ENCODE measurements around the gene KDM2B.
"Not testable (repeated sequence)": the region's sequence is repeated elsewhere in the genome, so short reads cannot be mapped to it uniquely, and the experiment has no call there.

The KDM2B gene

GRCh38 chr12:121423682-121424623 is 156.9 kb downstream of the KDM2B start:
- peak; percentile 40 for DNase-seq

GRCh38 chr12:121423253-121423652 is 157.6 kb downstream of the KDM2B start:
- DNase-seq: no peak

- DNase-seq: no peak
These were observed 160.7 kb downstream of the KDM2B start for GRCh38 chr12:121420109-121420508.

DNA sequence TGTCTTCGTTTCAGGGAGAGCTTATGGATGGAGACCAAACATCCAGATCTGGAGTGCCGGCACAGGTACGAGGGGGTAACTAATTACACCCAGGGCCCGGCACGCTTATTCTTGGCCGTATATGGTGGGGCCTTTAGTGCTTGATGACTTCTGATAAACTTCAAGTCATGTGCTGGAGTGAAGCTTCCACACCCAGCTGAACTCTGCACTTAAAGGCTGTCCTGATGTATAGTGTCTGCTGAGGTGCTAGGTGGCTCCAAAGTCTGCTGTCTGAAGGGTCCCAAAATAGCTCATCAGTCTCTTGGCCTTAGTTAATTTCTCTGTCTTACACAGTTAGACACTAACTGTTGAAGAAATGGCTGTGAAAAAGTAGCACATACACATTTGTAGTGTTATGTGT is 163.0 kb downstream of the KDM2B start:
- no peak for DNase-seq

- no peak for DNase-seq
These were observed 166.9 kb downstream of the KDM2B start for GRCh38 chr12:121413917-121414316.

- DNase-seq: no peak
These were observed 175.6 kb downstream of the KDM2B start for GRCh38 chr12:121405211-121405610.

GRCh38 chr12:121404734-121405133 is 176.1 kb downstream of the KDM2B start:
- DNase-seq: no peak

GRCh38 chr12:121403721-121404120 is 177.1 kb downstream of the KDM2B start:
- DNase-seq: no peak

DNA sequence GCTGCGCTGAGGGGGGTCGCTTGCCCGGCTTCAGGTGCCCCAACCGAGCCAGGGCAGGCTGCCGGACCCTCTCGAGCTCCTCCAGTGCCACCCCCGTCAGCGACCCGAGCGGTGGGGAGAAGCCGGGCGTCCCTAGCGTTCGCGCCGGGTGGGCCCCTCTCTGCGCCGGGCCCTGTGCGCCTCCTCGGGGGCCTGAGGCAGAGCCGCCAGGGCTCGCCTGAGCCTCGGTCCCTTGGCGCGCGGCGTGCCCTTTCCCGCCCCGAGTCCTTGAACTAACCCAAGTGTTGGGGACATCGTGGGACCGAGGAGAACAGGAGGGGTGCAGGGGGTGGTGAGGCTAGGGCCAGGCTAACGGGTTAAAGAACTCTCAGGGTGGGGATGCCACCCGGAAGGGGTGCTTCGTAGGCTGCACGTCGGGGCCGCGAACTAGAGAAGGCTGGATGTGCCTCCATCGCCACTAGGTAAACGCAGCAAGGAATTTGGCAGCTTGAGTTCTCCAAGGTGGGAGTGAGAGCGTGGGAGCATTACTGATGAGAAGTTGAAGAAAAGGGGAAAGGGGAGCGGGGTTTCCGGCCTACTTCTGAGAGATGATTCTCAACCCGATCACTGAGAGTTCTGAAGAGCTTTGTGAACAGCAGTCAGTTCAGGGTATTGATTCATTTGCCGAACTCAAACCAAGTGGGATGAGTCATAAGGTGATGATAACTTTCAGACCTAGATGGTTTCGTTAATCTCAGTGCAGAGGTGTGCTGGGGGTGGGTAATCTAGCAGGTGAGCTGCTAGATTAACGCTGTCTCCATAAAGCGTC is 180.3 kb downstream of the KDM2B start:
- DNase-seq: peak; percentile 41

DNA sequence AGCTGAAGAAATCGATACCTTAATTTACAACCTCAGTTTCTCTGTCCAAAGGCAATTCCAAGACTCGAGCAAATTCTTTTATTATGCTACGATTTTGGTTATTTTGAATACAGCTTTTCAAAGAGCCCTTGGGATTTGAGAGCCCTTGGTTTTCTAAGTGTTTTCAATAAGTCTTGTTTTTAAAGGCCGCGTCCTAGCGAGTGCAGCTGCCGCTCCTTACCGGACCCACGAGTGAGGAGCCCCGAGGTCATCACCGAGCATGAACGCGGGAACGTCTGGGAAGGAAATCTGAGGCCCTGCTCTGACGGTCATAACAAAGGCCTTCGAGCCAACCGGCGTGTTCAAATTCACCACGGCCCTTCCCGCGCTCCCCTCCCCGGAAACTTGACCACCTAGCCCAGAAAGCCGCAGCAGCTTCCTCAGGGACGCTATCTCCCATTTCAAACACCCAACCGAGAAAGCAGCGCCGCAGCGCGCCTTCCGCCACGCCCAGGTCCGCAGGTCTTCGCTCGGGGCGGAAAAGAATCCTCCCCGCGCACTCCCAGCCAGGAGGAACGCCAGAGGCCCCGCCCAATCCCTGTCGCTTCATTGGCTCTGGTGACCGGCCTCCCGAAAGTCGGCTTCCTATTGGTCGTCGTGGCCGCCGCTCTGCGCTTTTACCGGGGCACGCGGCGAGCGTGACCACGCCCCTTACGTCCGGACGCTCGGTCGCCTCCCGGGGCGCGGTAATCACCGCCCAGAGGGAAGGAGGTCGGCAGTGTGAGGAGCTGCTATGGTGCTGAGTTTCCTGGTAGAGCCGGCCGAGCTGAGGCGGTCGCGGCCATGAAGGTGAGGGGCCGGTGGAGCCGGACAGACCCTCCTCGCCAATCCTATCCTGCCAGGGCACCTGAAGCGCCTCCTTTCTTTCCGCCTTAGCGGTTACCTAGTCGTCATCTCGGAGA is 181.2 kb downstream of the KDM2B start, which contains the start of gene RNF34:
RNF34 (plus strand) TSS at position 728 of the 941 bp plus-strand sequence; CDS start at position 823, 95 bp downstream.
- DNase-seq: peak; percentile 99

DNA sequence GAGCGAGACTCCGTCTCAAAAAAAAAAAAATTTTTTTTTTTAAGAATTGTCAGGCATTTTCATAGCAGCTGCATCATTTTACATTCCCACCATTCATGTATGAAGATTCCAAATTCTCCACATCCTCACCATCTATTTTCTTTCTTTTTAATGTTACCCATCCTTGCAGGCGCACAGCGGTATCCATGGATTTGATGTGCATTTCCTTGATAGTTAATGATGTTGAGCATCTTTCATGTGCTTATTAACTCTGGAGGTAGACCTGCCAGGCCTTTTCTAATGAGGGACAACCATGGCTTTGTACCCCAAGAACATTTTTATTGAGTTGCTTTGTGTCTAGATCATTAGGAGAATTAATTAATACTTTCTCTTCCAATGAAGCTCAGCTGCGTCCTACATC is 182.5 kb downstream of the KDM2B start:
- DNase-seq: no peak

DNA sequence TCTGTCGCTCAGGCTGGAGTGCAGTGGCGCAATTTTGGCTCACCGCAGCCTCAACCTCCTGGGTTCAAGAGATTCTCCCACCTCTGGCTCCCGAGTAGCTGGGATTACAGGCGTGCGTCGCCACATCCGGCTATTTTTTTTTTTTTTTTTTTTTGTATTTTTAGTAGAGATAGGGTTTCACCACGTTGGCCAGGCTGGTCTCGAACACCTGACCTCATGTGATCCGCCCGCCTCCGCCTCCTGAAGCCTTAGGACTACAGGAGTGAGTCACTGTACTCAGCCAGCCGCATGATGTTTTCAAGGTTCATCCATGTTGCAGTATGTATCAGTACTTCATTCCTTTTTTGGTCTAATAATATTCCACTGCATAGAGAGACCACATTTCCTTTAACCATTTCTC is 183.3 kb downstream of the KDM2B start:
- no peak for DNase-seq

DNA sequence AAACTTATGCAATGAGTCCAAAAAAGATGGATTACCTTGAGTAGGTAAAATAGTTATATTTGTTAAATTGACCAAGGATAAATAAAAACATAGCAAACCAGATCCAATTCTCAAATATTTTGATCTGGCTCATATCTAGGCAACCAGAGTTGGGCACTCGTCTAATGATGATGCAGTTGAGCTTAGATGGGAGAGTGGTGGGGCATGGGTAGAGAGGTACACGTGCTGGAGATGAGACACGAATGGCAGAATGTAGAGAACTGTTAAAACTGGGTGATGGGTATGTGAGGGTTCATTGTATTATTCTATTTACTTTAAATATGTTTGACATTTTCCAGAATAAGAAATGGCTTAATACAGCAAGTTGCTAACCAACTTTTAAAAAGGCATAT is 188.5 kb downstream of the KDM2B start:
- DNase-seq: no peak

GRCh38 chr12:121391619-121392324 is 189.1 kb downstream of the KDM2B start:
- peak; percentile 56 for DNase-seq

GRCh38 chr12:121390856-121391255 is 190.0 kb downstream of the KDM2B start:
- DNase-seq: no peak

- peak; percentile 88 for DNase-seq
These were observed 192.3 kb downstream of the KDM2B start for GRCh38 chr12:121388421-121388981.

GRCh38 chr12:121384891-121385290 is 195.9 kb downstream of the KDM2B start:
- not testable (repeated sequence) for DNase-seq

DNA sequence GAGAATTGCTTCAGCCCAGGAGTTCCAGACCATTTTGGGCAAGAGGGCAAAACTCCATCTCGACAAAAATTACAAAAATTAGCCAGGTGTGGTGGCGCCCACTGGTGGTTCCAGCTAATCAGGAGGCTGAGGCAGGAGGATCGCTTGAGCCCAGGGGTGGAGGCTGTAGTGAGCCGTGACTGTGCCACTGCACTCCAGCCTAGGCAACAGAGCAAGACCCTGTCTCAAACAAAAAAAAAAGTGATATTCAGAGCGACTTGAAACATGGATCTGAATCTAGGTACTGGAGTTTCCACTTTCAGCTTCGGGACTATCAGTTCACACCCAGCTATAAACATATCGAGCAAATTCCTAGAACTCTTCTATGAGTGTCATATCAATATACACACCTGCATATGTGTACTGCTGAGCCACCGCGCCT is 197.2 kb downstream of the KDM2B start:
- no peak for DNase-seq

GRCh38 chr12:121379945-121380344 is 200.9 kb downstream of the KDM2B start:
- no peak for DNase-seq

Measured in fibroblast of skin of right biceps (primary cell).